HG03045 (cell line): ENCODE measurements around the gene GRHPR.
"Not testable (repeated sequence)": the region's sequence is repeated elsewhere in the genome, so short reads cannot be mapped to it uniquely, and the experiment has no call there.

ENCODE experiments used
- ATAC-seq: cut with Tn5 transposase; IDR thresholded peaks from one replicate; pipeline ENCODE4 v1.9.1; 2021; ENCODE audit warnings: mild to moderate bottlenecking, moderate library complexity; ENCODE audit not compliant: unreplicated experiment

The GRHPR gene

GRCh38 chr9:37422289-37423104 is at the start of gene GRHPR:
GRHPR (plus strand) TSS chr9:37422696; CDS start chr9:37422751, 55 bp downstream.
- peak; percentile 93 for ATAC-seq

GRCh38 chr9:37372839-37373238 is 49.7 kb upstream of the GRHPR start:
- no peak for ATAC-seq

- ATAC-seq = no peak
Observed at GRCh38 chr9:37373621-37374020, 48.9 kb upstream of the GRHPR start.

- peak; percentile 41 for ATAC-seq
Observed at GRCh38 chr9:37374892-37375291, 47.6 kb upstream of the GRHPR start.

- peak; percentile 29 for ATAC-seq
Observed at GRCh38 chr9:37377688-37378612, 44.5 kb upstream of the GRHPR start.

GRCh38 chr9:37378613-37379004 is 43.9 kb upstream of the GRHPR start:
- ATAC-seq = no peak

- ATAC-seq = no peak
Observed at GRCh38 chr9:37379835-37380234, 42.7 kb upstream of the GRHPR start.

GRCh38 chr9:37380570-37380969 is 41.9 kb upstream of the GRHPR start:
- ATAC-seq = no peak

- ATAC-seq = no peak
Observed at GRCh38 chr9:37381094-37381741, 41.3 kb upstream of the GRHPR start.

- ATAC-seq = peak; percentile 33
Observed at GRCh38 chr9:37382161-37382981, 40.1 kb upstream of the GRHPR start.

- ATAC-seq = no peak
Observed at GRCh38 chr9:37382982-37383357, 39.5 kb upstream of the GRHPR start.

- no peak for ATAC-seq
Observed at GRCh38 chr9:37383393-37383792, 39.1 kb upstream of the GRHPR start.

GRCh38 chr9:37383876-37384746 is 38.4 kb upstream of the GRHPR start:
- ATAC-seq = no peak

GRCh38 chr9:37385286-37385685 is 37.2 kb upstream of the GRHPR start:
- no peak for ATAC-seq

GRCh38 chr9:37386988-37387387 is 35.5 kb upstream of the GRHPR start:
- ATAC-seq = no peak

GRCh38 chr9:37390759-37391158 is 31.7 kb upstream of the GRHPR start:
- ATAC-seq = peak; percentile 87

GRCh38 chr9:37392272-37392671 is 30.2 kb upstream of the GRHPR start:
- ATAC-seq = no peak

GRCh38 chr9:37395229-37395628 is 27.3 kb upstream of the GRHPR start:
- ATAC-seq = no peak

GRCh38 chr9:37395663-37396062 is 26.8 kb upstream of the GRHPR start:
- no peak for ATAC-seq

- not testable (repeated sequence) for ATAC-seq
Observed at GRCh38 chr9:37397948-37398347, 24.5 kb upstream of the GRHPR start.
